ENCODE results near the gene PRPF4. TPM values are rescaled to one million over a fixed set of nuclear protein-coding genes. Genes with fewer than 3 reads are reported as not detected.
A peak's percentile ranks its signal among the peaks of the same experiment; 100 is the strongest.
"Not testable (repeated sequence)": the region's sequence is repeated elsewhere in the genome, so short reads cannot be mapped to it uniquely, and the experiment has no call there.

Gene PRPF4
- 51.8 and 52.9 TPM in 2 replicates for total RNA-seq (2014; rRNA removed; shearing (Covaris generic))

DNA sequence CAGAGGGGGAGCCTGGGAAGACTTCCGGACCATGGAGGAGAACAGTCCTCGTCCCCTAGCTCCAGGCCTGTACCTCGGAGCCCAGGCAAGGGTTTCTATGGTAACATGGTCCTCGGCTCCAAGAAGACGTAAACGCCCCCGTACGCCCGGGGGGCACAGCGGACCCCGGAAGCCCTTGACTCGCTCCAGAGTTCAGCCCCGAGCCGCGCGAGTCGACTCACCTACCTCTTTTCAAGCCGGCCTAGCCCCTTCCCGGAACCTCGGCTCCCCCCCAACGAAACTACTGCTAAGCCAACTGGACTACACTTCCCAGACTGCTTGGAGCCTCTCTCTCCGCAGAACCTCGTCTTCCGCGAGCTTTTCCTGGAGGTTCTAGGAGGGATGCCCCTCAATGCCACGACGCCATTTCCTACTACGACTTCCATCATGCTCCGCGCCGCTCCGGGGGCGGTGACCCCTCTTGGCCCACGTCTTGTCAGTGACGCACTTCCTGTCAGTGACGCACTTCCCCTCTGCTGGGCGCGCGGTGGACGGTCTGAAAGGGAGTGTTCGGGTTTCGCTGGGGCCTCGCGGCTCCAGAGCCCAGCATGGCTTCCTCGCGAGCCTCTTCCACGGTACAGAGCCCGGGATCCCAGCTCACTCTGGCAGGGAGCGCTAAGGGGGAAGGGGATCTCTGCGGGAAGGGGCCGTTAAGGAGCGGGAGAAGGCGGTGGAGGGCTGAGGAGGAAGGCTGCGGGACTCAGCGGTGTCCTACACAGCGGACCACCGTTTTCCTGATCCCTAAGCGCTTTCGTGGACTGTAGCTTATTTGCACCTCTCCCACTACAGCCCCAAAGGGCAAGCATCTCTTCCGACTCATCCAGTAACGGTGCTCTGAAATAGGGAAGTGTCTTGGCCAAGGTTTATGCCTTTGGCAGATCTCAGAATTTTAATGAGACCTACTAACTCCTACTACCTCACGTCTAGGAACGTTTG lies at the start of gene PRPF4, which contains the start of gene CDC26:
Gene PRPF4, plus strand, starts transcription at position 502 of the 975 bp plus-strand sequence. Its CDS starts 86 bp downstream, at position 588.
Gene CDC26, minus strand, starts transcription at position 416 of the 975 bp plus-strand sequence. CDS start 3,065 bp downstream, outside the sequence.
- in situ Hi-C loops (cut with HindIII; ENCODE audit: low sequenced_read_pairs) = no loop called here
- peak; percentile 99 for DNase-seq (ENCODE audit: low spot score)

DNA sequence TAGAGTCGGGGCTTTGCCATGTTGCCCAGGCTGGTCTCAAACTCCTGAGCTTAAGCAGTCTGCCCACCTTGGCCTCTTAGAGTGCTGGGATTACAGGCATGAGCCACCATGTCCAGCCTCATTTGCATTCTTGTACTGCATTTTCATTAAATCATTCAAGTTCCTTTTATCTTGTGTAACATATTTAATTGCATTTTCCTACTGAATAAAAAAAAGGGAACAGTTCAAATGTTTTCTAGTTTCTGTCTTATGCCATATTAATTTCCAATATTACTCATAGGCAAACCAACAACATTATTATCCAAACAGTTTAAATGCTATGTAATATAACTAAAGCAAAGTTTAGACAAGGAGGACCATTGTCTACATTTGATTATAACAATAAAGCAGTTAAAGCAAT lies 48.0 kb upstream of the PRPF4 start:
- in situ Hi-C loops (cut with HindIII; ENCODE audit: low sequenced_read_pairs) = no loop called here
- no peak for DNase-seq (ENCODE audit: low spot score)

DNA sequence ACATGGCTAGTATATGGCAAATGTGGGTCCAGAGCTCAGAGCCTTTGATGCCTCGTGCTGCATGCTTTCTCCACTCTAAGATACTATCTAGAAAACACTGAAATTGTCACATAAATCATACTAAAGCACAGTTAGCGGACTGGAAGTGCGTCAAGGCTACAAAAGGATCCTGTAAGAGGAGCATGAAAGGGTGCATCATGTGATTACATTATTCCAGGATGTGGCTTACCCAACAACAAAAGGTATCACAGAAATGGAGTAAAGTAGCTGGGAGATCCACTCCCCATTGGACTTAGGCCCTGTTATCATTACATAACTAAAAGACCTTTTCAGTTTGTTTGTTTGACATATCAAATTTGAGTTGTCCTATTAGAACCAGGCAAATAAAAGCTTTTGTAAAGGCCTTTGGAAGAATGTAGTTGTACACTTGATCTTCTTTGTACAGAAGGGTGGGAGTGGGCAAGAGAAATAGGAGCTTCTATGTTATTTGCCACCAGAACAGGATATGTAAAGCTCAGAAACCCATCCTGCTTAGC lies 47.3 kb upstream of the PRPF4 start:
- in situ Hi-C loops (cut with HindIII; ENCODE audit: low sequenced_read_pairs) = no loop called here
- DNase-seq (ENCODE audit: low spot score) = no peak

DNA sequence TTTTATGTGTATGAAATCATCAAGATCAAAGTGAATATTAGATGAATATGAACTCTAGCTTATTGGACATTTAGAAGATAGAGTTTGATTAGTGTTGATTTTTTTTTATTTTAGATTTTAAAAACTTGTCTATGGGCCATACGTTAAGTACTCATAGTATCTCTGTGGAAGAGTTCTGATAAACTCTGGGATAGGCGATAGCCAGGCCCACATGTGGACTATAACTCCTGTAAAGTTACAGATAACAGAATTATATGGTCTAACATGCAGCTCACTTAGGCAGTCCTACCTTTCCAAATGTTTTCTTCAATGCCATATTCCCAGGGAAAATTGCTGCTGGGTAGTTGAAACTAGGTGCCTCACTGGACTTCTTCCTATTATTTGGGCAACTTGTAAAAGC lies 43.8 kb upstream of the PRPF4 start:
- in situ Hi-C loops (cut with HindIII; ENCODE audit: low sequenced_read_pairs) = no loop called here
- no peak for DNase-seq (ENCODE audit: low spot score)

DNA sequence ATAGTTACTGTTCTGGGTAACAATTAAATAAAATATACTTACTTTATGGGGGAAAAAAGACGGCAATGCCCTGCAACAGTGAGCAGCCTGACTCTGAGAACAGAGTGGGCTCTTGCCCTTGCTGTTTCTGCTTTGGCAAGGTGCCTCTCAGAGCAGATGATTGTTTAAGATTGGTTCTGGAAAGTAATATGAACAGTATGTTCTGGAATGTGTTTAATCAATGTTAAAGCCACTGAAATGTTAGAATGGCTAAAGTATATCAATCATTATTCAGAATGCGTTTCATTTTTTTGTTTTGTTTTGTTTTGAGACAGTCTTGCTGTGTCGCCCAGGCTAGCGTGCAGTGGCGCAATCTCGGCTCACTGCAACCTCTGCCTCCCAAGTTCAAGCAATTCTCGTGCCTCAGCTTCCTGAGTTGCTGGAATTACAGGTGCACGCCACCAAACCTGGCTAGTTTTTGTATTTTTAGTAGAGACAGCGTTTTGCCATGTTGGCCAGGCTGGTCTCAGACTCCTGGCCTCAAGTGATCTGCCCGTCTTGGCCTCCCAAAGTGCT lies 39.7 kb upstream of the PRPF4 start:
- in situ Hi-C loops (cut with HindIII; ENCODE audit: low sequenced_read_pairs); DNase-seq (ENCODE audit: low spot score): not testable (repeated sequence)

DNA sequence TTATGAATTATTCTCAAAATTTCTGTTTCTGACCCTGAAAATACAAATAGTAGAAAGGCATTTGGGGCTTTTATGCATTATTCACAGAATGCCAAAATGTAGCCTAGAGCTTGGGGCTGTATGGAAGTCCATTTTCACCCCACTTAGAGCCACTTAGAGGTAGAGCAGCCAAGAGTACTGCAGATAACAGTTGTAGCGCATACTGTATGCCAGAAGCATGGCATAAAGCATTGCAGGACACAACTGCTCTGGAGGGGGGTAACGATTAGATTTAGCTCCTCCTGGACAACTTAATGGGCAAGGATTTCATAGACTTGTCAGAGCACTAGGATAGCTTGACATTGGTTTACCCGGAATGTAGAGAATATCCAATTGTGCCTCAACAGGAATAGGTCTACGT lies 38.4 kb upstream of the PRPF4 start:
- no peak for DNase-seq (ENCODE audit: low spot score)
- in situ Hi-C loops (cut with HindIII; ENCODE audit: low sequenced_read_pairs) = no loop called here

DNA sequence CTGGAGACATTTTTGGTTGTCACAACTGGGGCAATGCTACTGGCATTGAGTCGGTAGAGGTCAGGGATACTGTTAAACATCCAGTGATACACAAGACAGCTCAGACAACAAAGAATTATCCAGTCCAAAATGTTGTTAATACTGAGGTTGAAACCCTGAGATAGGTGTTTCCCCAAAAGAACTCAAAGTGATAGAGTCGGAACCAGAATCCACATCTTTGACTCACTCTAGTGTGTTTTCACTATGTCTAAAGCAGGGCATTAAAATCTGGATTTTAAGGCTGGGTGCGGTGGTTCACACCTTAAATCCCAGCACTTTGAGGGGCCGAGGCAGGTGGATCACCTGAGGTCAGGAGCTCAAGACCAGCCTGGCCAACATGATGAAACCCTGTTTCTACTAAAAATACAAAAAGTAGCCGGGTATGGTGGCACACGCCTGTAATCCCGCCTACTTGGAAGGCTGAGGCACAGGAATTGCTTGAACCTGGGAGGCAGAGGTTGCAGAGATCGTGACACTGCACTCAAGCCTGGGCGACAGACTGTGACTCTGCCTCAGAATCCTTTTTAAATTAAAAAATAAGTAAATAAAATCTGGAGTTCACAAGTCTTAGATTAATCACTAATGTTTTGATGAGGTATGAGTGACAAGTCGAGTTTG lies 37.1 kb upstream of the PRPF4 start:
- in situ Hi-C loops (cut with HindIII; ENCODE audit: low sequenced_read_pairs) = no loop called here
- DNase-seq (ENCODE audit: low spot score) = no peak

DNA sequence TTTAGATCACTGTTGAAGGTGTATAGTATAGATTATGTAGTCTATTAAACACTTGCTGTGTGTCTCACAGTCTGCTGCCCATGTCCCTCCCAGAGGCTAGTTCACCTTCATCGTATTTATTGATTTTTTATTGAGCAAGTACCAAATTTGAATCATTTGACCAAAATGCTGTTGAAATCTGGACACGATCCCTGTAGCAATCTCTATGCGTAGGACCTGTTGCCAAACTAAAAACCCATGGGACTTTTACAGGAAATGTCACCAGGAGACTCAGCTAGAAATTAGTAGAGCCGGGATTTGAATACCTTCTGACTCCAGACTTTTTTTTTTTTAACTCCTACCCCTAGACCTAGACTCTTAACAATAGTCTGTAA lies 36.6 kb upstream of the PRPF4 start:
- no peak for DNase-seq (ENCODE audit: low spot score)
- in situ Hi-C loops (cut with HindIII; ENCODE audit: low sequenced_read_pairs) = no loop called here

DNA sequence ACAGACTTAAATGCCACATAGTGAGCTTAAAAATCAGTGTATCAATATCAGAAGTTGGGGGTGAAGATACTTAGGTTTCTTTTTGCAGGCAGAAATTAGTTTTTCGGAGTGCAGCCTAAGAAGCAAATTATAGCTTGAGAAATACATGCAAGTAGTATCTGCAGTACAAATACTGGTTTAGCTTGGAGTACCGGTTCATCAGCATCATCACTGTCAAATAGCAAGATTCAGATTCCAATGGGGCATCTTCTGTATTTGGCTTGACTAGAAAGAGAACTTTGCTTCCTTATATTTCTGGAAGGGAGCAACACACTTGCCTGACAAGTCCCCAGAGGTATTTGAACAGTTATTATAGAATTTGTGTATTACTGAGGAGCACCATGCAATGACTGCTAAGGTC lies 34.3 kb upstream of the PRPF4 start:
- no peak for DNase-seq (ENCODE audit: low spot score)
- in situ Hi-C loops (cut with HindIII; ENCODE audit: low sequenced_read_pairs) = no loop called here

DNA sequence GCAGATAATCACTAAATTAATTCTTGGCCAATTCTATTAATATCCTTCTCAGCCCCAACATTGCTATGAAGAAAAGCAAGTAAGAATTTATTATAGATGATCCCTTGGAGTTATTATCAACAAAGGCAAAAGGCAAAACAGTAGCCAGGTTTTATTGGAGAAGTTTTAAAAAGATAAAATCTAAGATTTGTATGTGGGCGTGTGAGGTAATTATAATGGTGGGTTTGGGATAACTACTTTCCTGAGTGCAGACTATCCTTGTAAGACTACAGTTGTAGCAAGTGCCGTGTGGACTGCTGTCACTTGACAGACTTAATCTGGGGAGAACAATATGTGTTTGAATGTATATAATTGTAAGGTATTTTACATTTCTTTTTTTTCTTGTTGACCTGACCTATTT lies 30.9 kb upstream of the PRPF4 start:
- in situ Hi-C loops (cut with HindIII; ENCODE audit: low sequenced_read_pairs) = no loop called here
- no peak for DNase-seq (ENCODE audit: low spot score)

DNA sequence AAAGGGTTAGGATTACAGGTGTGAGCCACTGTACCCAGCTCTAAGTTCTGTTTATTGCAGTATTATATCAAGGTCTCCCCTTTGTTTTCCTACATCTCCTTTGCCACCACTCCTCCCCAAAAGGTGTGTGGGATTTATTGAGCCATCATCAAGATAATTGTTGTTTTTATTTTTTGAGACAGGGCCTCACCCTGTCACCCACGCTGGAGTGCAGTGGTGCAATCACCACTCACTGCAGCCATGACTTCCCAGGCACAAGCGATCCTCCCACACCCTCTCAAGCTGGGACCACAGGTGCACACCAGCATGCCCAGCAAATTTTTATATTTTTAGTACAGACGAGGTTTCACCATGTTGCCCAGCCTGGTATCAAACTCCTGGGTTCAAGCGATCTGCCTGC lies 29.6 kb upstream of the PRPF4 start:
- DNase-seq (ENCODE audit: low spot score) = no peak
- in situ Hi-C loops (cut with HindIII; ENCODE audit: low sequenced_read_pairs) = no loop called here

DNA sequence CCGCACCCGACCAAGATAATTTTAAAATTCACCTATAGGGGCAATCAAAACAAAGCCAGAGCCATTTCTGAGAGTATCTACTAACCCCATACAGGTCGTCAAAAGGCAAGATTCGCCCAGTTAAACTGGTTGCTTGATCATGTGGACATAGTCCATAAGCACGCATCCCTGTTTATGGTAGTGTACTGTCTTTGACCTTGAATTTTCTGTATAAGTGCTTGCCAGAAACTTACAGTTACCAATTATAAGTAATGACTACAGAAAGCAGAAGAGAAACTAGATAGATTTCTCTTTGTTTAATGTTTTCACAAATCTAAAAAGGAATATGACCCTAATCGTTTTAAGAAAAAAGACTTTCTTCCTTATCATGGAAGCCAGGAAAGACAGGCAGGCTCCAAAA lies 28.5 kb upstream of the PRPF4 start:
- DNase-seq (ENCODE audit: low spot score) = no peak
- in situ Hi-C loops (cut with HindIII; ENCODE audit: low sequenced_read_pairs) = no loop called here

DNA sequence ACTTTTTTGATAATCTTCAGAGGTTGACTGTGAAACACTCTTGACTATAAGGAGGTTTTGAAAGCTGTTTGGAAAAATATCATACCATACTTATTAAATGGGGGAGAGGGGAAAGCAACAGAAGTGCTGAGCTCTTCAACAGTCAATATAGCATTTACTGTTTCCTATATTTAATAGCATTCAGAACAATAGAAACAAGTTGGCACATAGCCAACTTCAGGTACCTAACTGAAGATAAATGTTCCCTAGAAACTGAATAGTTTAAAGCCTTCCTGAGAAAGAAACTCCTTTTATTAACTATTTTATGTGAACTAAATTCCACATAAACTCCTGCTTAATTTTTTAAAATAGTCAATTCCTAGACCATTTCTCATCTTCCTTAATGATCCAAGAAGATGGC lies 27.8 kb upstream of the PRPF4 start:
- DNase-seq (ENCODE audit: low spot score) = no peak
- in situ Hi-C loops (cut with HindIII; ENCODE audit: low sequenced_read_pairs) = no loop called here

DNA sequence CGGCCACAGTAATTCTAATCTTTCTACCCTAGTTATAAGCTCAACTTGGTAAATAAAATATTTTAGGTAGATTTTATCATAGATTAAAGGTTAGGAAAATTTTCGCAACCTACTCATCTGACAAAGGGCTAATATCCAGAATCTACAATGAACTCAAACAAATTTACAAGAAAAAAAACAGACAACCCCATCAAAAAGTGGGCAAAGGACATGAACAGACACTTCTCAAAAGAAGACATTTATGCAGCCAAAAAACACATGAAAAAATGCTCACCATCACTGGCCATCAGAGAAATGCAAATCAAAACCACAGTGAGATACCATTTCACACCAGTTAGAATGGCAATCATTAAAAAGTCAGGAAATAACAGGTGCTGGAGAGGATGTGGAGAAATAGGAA lies 25.8 kb upstream of the PRPF4 start:
- DNase-seq (ENCODE audit: low spot score); in situ Hi-C loops (cut with HindIII; ENCODE audit: low sequenced_read_pairs): not testable (repeated sequence)

DNA sequence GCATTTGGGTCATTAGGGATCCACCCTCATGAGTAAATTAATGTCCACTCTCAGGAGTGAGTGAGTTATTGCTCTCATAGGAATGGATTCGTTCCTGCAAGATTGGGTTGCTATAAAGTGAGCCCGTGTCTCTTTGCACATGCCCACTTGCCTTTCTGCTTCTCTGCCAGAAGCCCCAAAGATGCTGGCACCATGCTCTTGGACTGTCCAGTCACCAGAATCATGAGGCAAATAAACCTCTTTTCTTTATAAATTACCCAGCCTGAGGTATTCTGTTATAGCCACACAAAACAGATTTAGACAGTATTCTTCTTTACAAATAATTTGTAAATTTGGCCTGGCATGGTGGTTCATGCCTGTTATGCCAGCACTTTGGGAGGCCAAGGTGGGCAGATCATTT lies 24.7 kb upstream of the PRPF4 start:
- no peak for DNase-seq (ENCODE audit: low spot score)
- in situ Hi-C loops (cut with HindIII; ENCODE audit: low sequenced_read_pairs) = no loop called here

DNA sequence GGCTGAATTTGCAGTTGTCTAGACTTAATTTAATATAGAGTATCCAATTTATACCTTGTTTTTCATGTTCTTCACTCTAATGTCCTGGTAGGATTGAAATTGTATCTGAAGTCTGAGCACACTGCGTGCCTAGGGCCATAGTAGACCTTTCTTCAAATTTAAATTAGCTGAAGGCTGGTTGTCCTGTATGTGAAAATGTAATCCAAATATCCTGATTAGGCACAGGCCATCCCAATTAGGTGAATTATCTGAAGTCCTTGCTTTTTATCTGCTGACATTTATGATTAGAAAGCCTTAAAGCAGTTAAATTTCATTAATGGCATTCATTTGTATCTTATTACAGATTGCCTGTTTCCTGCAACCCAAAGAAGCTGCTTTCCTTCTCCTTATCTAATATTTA lies 20.5 kb upstream of the PRPF4 start:
- DNase-seq (ENCODE audit: low spot score) = no peak
- in situ Hi-C loops (cut with HindIII; ENCODE audit: low sequenced_read_pairs) = no loop called here

DNA sequence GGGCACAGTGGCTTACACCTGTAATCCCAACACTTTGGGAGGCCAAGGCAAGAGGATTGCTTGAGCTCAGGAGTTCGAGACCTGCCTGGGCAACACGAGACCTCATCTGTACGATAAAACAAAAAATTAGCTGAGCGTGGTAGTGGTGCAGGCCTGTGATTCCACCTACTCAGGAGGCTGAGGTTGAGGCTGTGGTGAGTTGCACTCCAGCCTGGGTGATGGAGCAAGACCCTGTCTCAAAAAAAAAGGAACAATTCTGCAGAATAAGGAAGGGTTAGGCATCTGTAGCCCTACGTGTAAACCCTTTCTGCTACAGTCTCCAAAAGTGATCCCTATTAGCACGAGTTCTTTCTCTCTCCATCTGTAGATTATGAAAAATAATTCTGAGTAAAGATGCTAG lies 20.0 kb upstream of the PRPF4 start:
- DNase-seq (ENCODE audit: low spot score) = no peak
- in situ Hi-C loops (cut with HindIII; ENCODE audit: low sequenced_read_pairs) = no loop called here

DNA sequence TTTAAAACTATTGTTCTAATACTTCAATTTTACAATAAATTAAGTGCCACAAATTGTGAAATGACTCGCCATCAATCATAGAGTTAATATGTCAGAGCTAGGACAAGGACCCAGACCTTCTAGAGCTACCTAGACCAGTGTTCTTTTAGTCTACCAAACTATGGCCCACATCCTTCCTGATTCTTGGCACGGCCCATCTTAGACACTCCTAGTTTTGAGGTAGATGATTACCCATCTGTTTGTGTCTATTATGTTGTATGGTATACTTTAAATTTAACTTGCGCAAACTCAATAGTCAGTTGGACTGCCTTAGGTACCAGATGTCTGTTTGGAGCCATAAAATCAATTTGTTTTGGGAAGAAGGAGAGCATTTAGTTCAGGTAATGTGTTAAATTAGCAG lies 17.6 kb upstream of the PRPF4 start:
- in situ Hi-C loops (cut with HindIII; ENCODE audit: low sequenced_read_pairs) = no loop called here
- no peak for DNase-seq (ENCODE audit: low spot score)

DNA sequence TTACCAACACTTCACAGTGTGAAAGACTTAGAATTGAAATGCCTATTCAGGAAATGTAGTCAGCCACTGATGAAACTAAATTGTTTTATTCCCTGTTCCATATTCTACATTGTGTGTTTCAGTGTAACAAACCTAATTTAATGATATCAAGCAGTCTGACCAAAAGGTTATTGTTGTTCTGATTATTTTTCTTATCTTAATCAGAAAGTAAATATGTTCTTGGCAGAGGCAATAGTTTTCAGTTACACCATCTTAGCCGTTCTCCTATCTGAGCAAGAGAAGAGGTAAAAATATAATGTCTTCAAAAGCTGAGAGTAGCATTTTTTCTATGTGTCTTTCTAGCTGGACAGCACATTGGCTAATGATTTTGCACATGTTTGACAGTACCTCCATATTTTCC lies 17.2 kb upstream of the PRPF4 start:
- DNase-seq (ENCODE audit: low spot score) = no peak
- in situ Hi-C loops (cut with HindIII; ENCODE audit: low sequenced_read_pairs) = no loop called here
